Heart left ventricle (tissue), 16 donors: ENCODE results near the gene CXCL10. TPM values are rescaled to one million over a fixed set of nuclear protein-coding genes. Genes with fewer than 3 reads are reported as not detected.

Source experiments
- ATAC-seq, 4 donors: fragments of 200-7000 bp; cut with Tn5 transposase; one replicate each; pipeline ENCODE4 v1.9.1; 2020 to 2022; ENCODE audit warnings: moderate library complexity in 4 of 4, mild to moderate bottlenecking in 3 of 4, moderate number of reproducible peaks in 1 of 4
- DNase-seq, 5 donors: peaks; one replicate each; pipeline ENCODE4 v3.0.0-alpha.2; 2020
- H3K27ac ChIP-seq, 12 donors: fragments of 200-600 bp; sonication (generic) in 4 of 12; one replicate each; pipeline versions ENCODE4 v1.5.0 to v1.8.0; 2016 to 2022; ENCODE audit warnings: mild to moderate bottlenecking in 2 of 12
- H3K27me3 ChIP-seq, 9 donors: fragments of 200-600 bp; sonication (generic) in 2 of 9; one replicate each; pipeline versions ENCODE4 v1.5.1 to v1.8.0; 2016 to 2022; ENCODE audit warnings: mild to moderate bottlenecking in 3 of 9
- H3K36me3 ChIP-seq, 9 donors: fragments of 200-600 bp; sonication (generic) in 2 of 9; one replicate each; pipeline versions ENCODE4 v1.5.0 to v1.8.0; 2018 to 2022; ENCODE audit warnings: mild to moderate bottlenecking in 2 of 9
- H3K4me1 ChIP-seq, 12 donors: fragments of 200-600 bp; sonication (generic) in 4 of 12; one replicate each; pipeline versions ENCODE4 v1.5.0 to v1.8.0; 2016 to 2022; ENCODE audit warnings: mild to moderate bottlenecking in 3 of 12
- H3K4me3 ChIP-seq, 12 donors: fragments of 200-600 bp; sonication (generic) in 4 of 12; one replicate each; pipeline versions ENCODE4 v1.5.0 to v1.8.0; 2017 to 2022; ENCODE audit warnings: mild to moderate bottlenecking in 9 of 12, moderate library complexity in 4 of 12
- H3K9me3 ChIP-seq, 12 donors: fragments of 200-600 bp; sonication (generic) in 4 of 12; one replicate each; pipeline versions ENCODE4 v1.5.0 to v1.8.0; 2016 to 2022; ENCODE audit warnings: mild to moderate bottlenecking in 1 of 12
- CTCF ChIP-seq, 12 donors: fragments of 200-600 bp; sonication (generic) in 4 of 12; IDR thresholded peaks; one replicate each; pipeline versions ENCODE4 v1.5.0 to v1.8.0; 2018 to 2022; ENCODE audit warnings: antibody characterized with exemption in 12 of 12, mild to moderate bottlenecking in 5 of 12
- POLR2A ChIP-seq, 2 donors: fragments of 450-650 bp; IDR thresholded peaks; one replicate each; pipeline ENCODE4 v1.6.1; 2017; ENCODE audit warnings: antibody characterized with exemption in 2 of 2, mild to moderate bottlenecking in 2 of 2, moderate library complexity in 2 of 2
- WGBS, 4 donors: extraction: QIAGEN DNeasy Blood & Tissue Kit in 2 of 4; methylation state at CpG; one replicate each; pipeline versions ENCODE4 v1.1.5 to v1.1.7; 2013 to 2018; 5-methylcytosine and 5-hydroxymethylcytosine counted together
- intact Hi-C, 10 donors: fragments of 100-400 bp; cut with DNase I; formaldehyde crosslinking; loops; one replicate each; pipeline versions ENCODE4 v1.11.1 to v1.14.2; 2022
- polyA plus RNA-seq, 2 donors: library from polyadenylated mRNA; stranded (reverse); fragments of 200-250 nt; gene quantifications; one replicate each; pipeline ENCODE4 v1.2.3, GENCODE V29; 2013
- total RNA-seq, 9 donors: library from RNA; depleted of rRNA in 2 of 9; stranded (reverse); fragments of >200 nt in 2 of 9; fragmentation: NEBNext Ultra II Directional in 3 of 9; extraction: Animal tissue kit (Norgen Biotek cat#: 25700) in 3 of 9; gene quantifications; one replicate each; pipeline versions ENCODE4 v1.1.0 to v1.2.4, GENCODE V29; 2016 to 2023
- donor health status: ischemic (EF 13 %, LVEDD 7.1; RV severe dilation, severe dysfunction).
- donor health status: healthy with polysubstance abuse.
- donor health status: DM: no; HTN: yes; CAD: no.
- donor health status: DM: no; HTN: no; CAD: no.
- donor health status: ischemic (EF 25% LVEDD 6.9; RV normal size, moderate dysfunction).
- donor health status: ischemic (EF 25% LVEDD 5.7; RV mildly dilated, moderate dysfunction).
- donor health status: healthy.
- donor health status: DM: yes; HTN: yes; CAD: no.
- donor health status: ischemic (EF 35%, LVEDD 5.7; RV mildly dilated, moderate dysfunction).
- donor health status: nonischemic (EF 11% LVEDD 7.7; RV severe dilation, severe dysfunction).
- donor health status: DM: yes; HTN: yes; CAD: no.
- donor health status: PGD.
- donor health status: ischemic (EF 29% LVEDD 5.4; RV normal size, mild dysfunction).
- donor health status: nonischemic (EF 23%, LVEDD 6.1; RV moderate dilation, normal function).

The CXCL10 gene
- total and polyA plus RNA-seq, 11 donors = 0.10 to 252 (median 0.64) TPM; not detected in 3

- ATAC-seq = no peak
- DNase-seq = no peak
- no peak for TF ChIP-seq CTCF (IDR thresholded peaks at IDR 0.05)
- no peak for TF ChIP-seq POLR2A (IDR thresholded peaks at IDR 0.05)
- WGBS, 4 donors = 93 to 100% (median 96%) methylated on average over 3 of the region's 3 CpGs
- Histone ChIP-seq H3K27me3 (no peaks in the 10 kb centered on the region), H3K4me3 (no peak overlapping the region), H3K4me1 (peaks cover 0 to 14% (median 0%) of the 10 kb centered on the region in 12 donors), H3K36me3 (no peaks in the 10 kb centered on the region), H3K27ac (no peak overlapping the region), H3K9me3 (no peaks in the 10 kb centered on the region)
- intact Hi-C loops = no loop called here
These were observed 13.6 kb upstream of the CXCL10 start for GRCh38 chr4:76036855-76037254.

GRCh38 chr4:76035799-76036380 is 12.6 kb upstream of the CXCL10 start, which contains the start of gene CXCL11:
TSS of gene CXCL11 (minus strand) at chr4:76036070. CDS start at chr4:76035987, 83 bp downstream.
- Histone ChIP-seq H3K9me3 (no peaks in the 10 kb centered on the region), H3K27ac (peak within 1 kb of the TSS in 1 of 12 donors; percentile 33), H3K27me3 (no peaks in the 10 kb centered on the region), H3K36me3 (no peaks in the 10 kb centered on the region), H3K4me3 (peak within 1 kb of the TSS in 1 of 12 donors; percentile 39), H3K4me1 (peaks cover 0 to 14% (median 0%) of the 10 kb centered on the region in 12 donors)
- DNase-seq (no peak), ATAC-seq (no peak)
- intact Hi-C loops = no loop called here
- TF ChIP-seq CTCF (IDR thresholded peaks at IDR 0.05) = no peak
- no peak for TF ChIP-seq POLR2A (IDR thresholded peaks at IDR 0.05)
- 55 to 70% (median 70%) methylated on average over 2 of the region's 2 CpGs for WGBS, 4 donors

- Histone ChIP-seq H3K36me3 (no peaks in the 10 kb centered on the region), H3K27ac (peak overlapping the region in 1 of 12 donors; percentile 33), H3K27me3 (no peaks in the 10 kb centered on the region), H3K4me3 (peak overlapping the region in 1 of 12 donors; percentile 39), H3K4me1 (peaks cover 0 to 14% (median 0%) of the 10 kb centered on the region in 12 donors), H3K9me3 (no peaks in the 10 kb centered on the region)
- no peak for TF ChIP-seq CTCF (IDR thresholded peaks at IDR 0.05)
- no peak for TF ChIP-seq POLR2A (IDR thresholded peaks at IDR 0.05)
- no peak for ATAC-seq
- DNase-seq = no peak
- 73 to 80% (median 77%) methylated on average over 3 of the region's 3 CpGs for WGBS, 4 donors
- intact Hi-C loops = no loop called here
These were observed 11.8 kb upstream of the CXCL10 start for GRCh38 chr4:76035141-76035540.

GRCh38 chr4:76029300-76029699 is 6.0 kb upstream of the CXCL10 start:
- TF ChIP-seq POLR2A (IDR thresholded peaks at IDR 0.05) = no peak
- no peak for TF ChIP-seq CTCF (IDR thresholded peaks at IDR 0.05)

More at GRCh38 chr4:76029300-76029699, 6.0 kb upstream of the CXCL10 start:
- intact Hi-C loops = no loop called here
- Histone ChIP-seq H3K27me3 (no peaks in the 10 kb centered on the region), H3K27ac (peak overlapping the region in 1 of 12 donors; percentile 84), H3K4me1 (peaks cover 0 to 24% (median 0%) of the 10 kb centered on the region in 12 donors), H3K9me3 (no peaks in the 10 kb centered on the region), H3K4me3 (no peak overlapping the region), H3K36me3 (no peaks in the 10 kb centered on the region)
- 70 to 84% (median 81%) methylated on average over 2 of the region's 2 CpGs for WGBS, 4 donors
- ATAC-seq (no peak), DNase-seq (no peak)
